GM06990 (cell line): ENCODE data around the gene DDX55.

Experiments used
- DNase-seq: peaks from one replicate; pipeline ENCODE4 v3.0.0-alpha.2; 2011; ENCODE audit not compliant: insufficient read length; ENCODE audit errors: extremely low read depth
- H3K27me3 ChIP-seq: replicated peaks from 2 replicates; pipeline ENCODE4 v1.6.0; 2011; ENCODE audit warnings: low read length; ENCODE audit not compliant: control insufficient read depth, insufficient read depth
- H3K36me3 ChIP-seq: 2 replicates; pipeline ENCODE4 v1.5.1; 2011; ENCODE audit warnings: low read length; ENCODE audit not compliant: control insufficient read depth, insufficient read depth
- H3K4me3 ChIP-seq: replicated peaks from 2 replicates; pipeline ENCODE4 v1.5.1; 2011; ENCODE audit warnings: low read depth, mild to moderate bottlenecking, control low read depth, low read length
- TF ChIP-seq, protein P1 (sequence below): IDR thresholded peaks from 2 replicates; pipeline ENCODE4 v1.5.1; 2011; ENCODE audit warnings: low read length, control low read depth, mild to moderate bottlenecking, inconsistent platforms; ENCODE audit not compliant: insufficient read depth, poor library complexity, severe bottlenecking

DDX55 gene

DNA sequence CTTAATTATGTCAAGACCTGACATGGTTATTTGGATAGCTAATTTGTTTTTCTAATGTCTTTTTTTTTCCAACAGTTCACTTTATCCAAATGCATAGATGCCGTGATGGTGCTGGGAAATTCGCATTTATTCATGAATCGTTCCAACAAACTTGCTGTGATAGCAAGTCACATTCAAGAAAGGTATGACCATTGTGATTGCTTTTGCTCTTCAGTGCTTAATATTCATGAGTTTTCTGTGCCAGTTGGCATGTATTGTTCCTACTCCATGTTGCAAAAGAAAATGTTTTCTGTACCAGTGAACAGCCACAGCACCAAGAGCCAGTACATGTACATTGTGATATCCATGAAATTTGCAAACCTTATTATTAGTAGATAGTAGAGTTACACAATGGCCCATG lies 43.5 kb downstream of the DDX55 start:
- no peak for DNase-seq
- Histone ChIP-seq H3K27me3 (no peaks in the 10 kb centered on the region), H3K36me3 (peaks cover 17% of the 10 kb centered on the region), H3K4me3 (no peak overlapping the region)
- TF ChIP-seq, protein P1, sequence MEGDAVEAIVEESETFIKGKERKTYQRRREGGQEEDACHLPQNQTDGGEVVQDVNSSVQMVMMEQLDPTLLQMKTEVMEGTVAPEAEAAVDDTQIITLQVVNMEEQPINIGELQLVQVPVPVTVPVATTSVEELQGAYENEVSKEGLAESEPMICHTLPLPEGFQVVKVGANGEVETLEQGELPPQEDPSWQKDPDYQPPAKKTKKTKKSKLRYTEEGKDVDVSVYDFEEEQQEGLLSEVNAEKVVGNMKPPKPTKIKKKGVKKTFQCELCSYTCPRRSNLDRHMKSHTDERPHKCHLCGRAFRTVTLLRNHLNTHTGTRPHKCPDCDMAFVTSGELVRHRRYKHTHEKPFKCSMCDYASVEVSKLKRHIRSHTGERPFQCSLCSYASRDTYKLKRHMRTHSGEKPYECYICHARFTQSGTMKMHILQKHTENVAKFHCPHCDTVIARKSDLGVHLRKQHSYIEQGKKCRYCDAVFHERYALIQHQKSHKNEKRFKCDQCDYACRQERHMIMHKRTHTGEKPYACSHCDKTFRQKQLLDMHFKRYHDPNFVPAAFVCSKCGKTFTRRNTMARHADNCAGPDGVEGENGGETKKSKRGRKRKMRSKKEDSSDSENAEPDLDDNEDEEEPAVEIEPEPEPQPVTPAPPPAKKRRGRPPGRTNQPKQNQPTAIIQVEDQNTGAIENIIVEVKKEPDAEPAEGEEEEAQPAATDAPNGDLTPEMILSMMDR: no peak

DNA sequence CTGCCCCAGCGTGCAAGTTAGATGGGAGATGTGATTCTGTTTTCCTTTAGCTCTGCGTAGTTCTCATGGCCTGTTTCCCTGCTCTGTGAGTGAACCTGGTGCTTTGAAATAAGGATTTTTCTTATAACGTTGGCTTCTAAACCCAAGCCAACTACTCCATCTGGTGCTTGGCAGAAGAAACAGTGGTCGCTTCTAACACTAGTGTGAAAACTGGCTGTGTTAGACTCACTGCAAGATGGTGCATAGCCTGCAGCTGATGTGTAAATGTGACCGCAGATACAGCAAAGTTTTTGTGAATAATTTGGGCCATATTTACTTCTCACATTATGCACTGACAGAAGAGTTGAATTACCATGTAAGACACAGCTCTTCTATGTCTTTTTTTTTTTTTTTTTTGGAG lies 44.0 kb downstream of the DDX55 start:
- H3K36me3 ChIP-seq: peaks cover 17% of the 10 kb centered on the region
- no peak for DNase-seq
- no peaks in the 10 kb centered on the region for H3K27me3 ChIP-seq
- no peak overlapping the region for H3K4me3 ChIP-seq
- TF ChIP-seq, protein P1: no peak

DNA sequence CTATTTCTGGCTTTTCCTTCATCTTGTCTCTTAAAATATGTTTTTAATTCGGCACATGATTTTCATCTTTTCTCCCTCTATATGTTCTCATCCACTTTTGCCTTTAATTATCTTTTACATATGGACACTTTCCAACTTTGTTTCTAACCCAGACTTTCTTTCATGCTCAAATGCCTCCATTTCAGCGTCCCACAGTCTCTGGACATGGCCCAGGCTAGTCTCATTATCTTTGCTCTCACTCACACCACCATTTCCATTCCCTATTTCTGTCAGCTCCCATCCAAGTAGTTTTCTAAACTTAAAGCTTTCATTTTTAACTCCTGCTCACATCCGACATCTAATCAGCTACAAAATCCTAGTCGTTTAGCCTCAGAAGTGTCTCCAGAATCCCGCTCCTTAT lies 46.5 kb downstream of the DDX55 start:
- DNase-seq: no peak
- Histone ChIP-seq H3K27me3 (no peaks in the 10 kb centered on the region), H3K36me3 (peaks cover 17% of the 10 kb centered on the region), H3K4me3 (no peak overlapping the region)
- TF ChIP-seq, protein P1: no peak

DNA sequence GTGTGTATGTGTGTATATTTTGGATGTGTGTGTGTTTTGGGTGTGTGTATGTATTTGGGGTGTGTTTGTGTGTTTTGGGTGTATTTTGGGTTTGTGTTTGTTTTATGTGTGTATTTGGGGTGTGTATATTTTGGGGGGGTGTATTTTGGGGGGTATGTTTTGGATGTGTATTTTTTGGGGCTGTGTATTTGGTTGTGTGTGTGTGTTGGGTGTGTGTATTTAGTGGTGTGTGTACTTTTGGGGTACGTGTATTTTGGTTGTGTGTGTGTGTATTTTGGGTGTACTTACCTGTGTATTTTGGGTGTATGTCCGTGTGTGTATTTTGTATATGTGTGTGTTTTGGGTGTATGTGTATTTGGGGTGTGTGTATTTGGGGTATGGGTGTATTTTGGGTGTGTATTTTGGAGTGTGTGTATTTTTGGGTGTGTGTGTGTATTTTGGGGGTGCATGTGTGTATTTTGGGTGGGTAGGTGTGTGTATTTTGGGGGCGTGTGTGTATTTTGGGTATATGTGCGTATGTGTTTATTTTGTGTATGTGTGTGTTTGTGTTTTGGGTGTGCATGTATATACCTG lies 52.3 kb downstream of the DDX55 start:
- Histone ChIP-seq H3K27me3 (no peaks in the 10 kb centered on the region), H3K36me3 (peaks cover 3% of the 10 kb centered on the region; the same call in 1 of the 2 replicates), H3K4me3 (no peak overlapping the region)
- TF ChIP-seq, protein P1: no peak
- DNase-seq: no peak

DNA sequence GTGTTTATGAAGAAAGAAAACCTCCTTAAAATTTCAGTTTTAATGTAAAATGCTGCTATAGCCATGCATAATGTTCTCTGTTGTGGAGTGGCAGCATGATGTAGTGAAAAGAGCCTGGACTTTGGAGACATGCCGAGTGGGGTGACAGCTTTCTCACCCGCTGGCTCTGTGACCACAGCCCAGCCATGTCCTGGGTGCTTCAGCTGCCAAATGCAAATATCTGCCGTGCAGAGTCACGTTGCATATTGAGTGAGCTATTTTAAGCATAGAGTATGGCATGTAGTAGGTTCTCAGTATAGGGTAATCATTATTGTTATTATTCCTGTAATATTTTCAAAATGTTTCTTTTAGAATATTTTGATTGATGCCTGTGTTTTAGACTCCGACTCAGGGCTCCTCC lies 53.5 kb downstream of the DDX55 start:
- Histone ChIP-seq H3K4me3 (no peak overlapping the region), H3K27me3 (no peaks in the 10 kb centered on the region), H3K36me3 (no peaks in the 10 kb centered on the region)
- peak; percentile 38 for DNase-seq
- TF ChIP-seq, protein P1: no peak

DNA sequence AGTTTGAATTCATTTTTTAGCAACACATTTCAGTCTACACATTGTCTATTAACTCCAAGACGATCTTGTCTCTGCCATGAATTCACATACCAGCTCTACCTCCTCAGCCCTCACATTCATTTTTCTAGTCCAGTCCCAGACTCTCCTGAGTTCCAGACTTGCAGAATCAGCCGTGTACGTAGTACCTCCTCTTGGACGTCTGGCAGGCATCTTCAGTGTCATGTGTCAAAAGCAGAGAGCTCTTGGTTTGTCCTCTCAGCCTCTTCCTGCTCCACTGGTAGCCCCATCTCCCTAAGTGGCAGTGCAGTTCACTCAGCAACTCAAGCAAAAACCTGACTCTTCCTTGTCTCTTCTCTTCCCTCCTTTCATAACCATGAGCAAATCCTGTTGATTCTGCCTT lies 54.5 kb downstream of the DDX55 start:
- no peak for DNase-seq
- TF ChIP-seq, protein P1: no peak
- no peaks in the 10 kb centered on the region for H3K27me3 ChIP-seq
- H3K4me3 ChIP-seq: no peak overlapping the region
- H3K36me3 ChIP-seq: no peaks in the 10 kb centered on the region
